ENCODE measurements around the gene NNAT. TPM values are rescaled to one million over a fixed set of nuclear protein-coding genes. Genes with fewer than 3 reads are reported as not detected.
"Not testable (repeated sequence)": the region's sequence is repeated elsewhere in the genome, so short reads cannot be mapped to it uniquely, and the experiment has no call there.

Gene NNAT
- total and polyA plus RNA-seq, 4 experiments from 2014 or later = not detected

- Mint-ChIP-seq H3K27me3 (peaks cover 5 to 12% of the 10 kb centered on the region in 2 donors), H3K27ac (no peak overlapping the region)
- CTCF ChIA-PET (ENCODE audit: partially characterized antibody) = interaction anchor here (0.8 to 10.1 kb wide), 10 partner anchors 11 to 342 kb away, joined by 3 to 180 read pairs (median 3); no protein-coding TSS in a partner anchor
Observed at GRCh38 chr20:37535443-37536132, 14.5 kb downstream of the NNAT start.

GRCh38 chr20:37537505-37537904 lies 16.5 kb downstream of the NNAT start:
- Mint-ChIP-seq H3K27ac (no peak overlapping the region), H3K4me3 (no peak overlapping the region), H3K9me3 (no peaks in the 10 kb centered on the region), H3K27me3 (peaks cover 5 to 13% of the 10 kb centered on the region in 2 donors), H3K36me3 (no peaks in the 10 kb centered on the region), H3K4me1 (peaks cover 0 to 5% (median 3%) of the 10 kb centered on the region in 4 donors)
- ChIA-PET CTCF (ENCODE audit: partially characterized antibody) (interaction anchor here (0.9 to 1.9 kb wide), 5 partner anchors 9 to 342 kb away, joined by 3 to 8 read pairs (median 3); no protein-coding TSS in a partner anchor), POLR2A (ENCODE audit: partially characterized antibody) (no interaction called here)
- H3K4me3 ChIP-seq (ENCODE audit: low read length in 2 of 2) = no peak overlapping the region
- no peaks in the 10 kb centered on the region for H3K9me3 ChIP-seq (ENCODE audit: control insufficient read depth in 1 of 2, low read length in 2 of 2)
- no peaks in the 10 kb centered on the region for H3K4me1 ChIP-seq (ENCODE audit: insufficient read depth, low read length)
- no peaks in the 10 kb centered on the region for H3K27me3 ChIP-seq (ENCODE audit: insufficient read depth, low read length)
- no peak overlapping the region for H3K27ac ChIP-seq (ENCODE audit: low read depth, low read length)
- no peaks in the 10 kb centered on the region for H3K36me3 ChIP-seq (ENCODE audit: insufficient read depth, low read length)
- no peak for DNase-seq
- intact Hi-C loops (cut with micrococcal nuclease) = no loop called here

More at GRCh38 chr20:37535443-37536132, 14.5 kb downstream of the NNAT start:
- no peaks in the 10 kb centered on the region for H3K27me3 ChIP-seq (ENCODE audit: insufficient read depth, low read length)
- H3K4me3 ChIP-seq (ENCODE audit: low read length in 2 of 2) = no peak overlapping the region
- Mint-ChIP-seq H3K4me1 (peaks cover 0 to 5% (median 3%) of the 10 kb centered on the region in 4 donors), H3K4me3 (no peak overlapping the region), H3K9me3 (no peaks in the 10 kb centered on the region), H3K36me3 (no peaks in the 10 kb centered on the region)
- H3K36me3 ChIP-seq (ENCODE audit: insufficient read depth, low read length) = no peaks in the 10 kb centered on the region
- H3K4me1 ChIP-seq (ENCODE audit: insufficient read depth, low read length) = no peaks in the 10 kb centered on the region
- no peaks in the 10 kb centered on the region for H3K9me3 ChIP-seq (ENCODE audit: control insufficient read depth in 1 of 2, low read length in 2 of 2)
- no peak overlapping the region for H3K27ac ChIP-seq (ENCODE audit: low read depth, low read length)
- DNase-seq = no peak
- intact Hi-C loops (cut with micrococcal nuclease) = no loop called here
- POLR2A ChIA-PET (ENCODE audit: partially characterized antibody) = no interaction called here

- Mint-ChIP-seq H3K27ac (no peak overlapping the region), H3K9me3 (no peaks in the 10 kb centered on the region), H3K4me3 (no peak overlapping the region), H3K36me3 (no peaks in the 10 kb centered on the region), H3K27me3 (peaks cover 5 to 13% of the 10 kb centered on the region in 2 donors), H3K4me1 (peaks cover 0 to 5% (median 3%) of the 10 kb centered on the region in 4 donors)
- Histone ChIP-seq H3K27ac (ENCODE audit: low read depth, low read length) (no peak overlapping the region), H3K36me3 (ENCODE audit: insufficient read depth, low read length) (no peaks in the 10 kb centered on the region), H3K27me3 (ENCODE audit: insufficient read depth, low read length) (no peaks in the 10 kb centered on the region), H3K9me3 (ENCODE audit: control insufficient read depth in 1 of 2, low read length in 2 of 2) (no peaks in the 10 kb centered on the region), H3K4me1 (ENCODE audit: insufficient read depth, low read length) (no peaks in the 10 kb centered on the region), H3K4me3 (ENCODE audit: low read length in 2 of 2) (no peak overlapping the region)
- DNase-seq = no peak
- CTCF ChIA-PET (ENCODE audit: partially characterized antibody) = interaction anchor here (0.9 to 1.9 kb wide), 7 partner anchors 9 to 346 kb away, joined by 3 to 8 read pairs (median 3); no protein-coding TSS in a partner anchor
- intact Hi-C loops (cut with micrococcal nuclease) = no loop called here
- POLR2A ChIA-PET (ENCODE audit: partially characterized antibody) = no interaction called here
Observed at GRCh38 chr20:37538003-37538402, 17.0 kb downstream of the NNAT start.

DNA sequence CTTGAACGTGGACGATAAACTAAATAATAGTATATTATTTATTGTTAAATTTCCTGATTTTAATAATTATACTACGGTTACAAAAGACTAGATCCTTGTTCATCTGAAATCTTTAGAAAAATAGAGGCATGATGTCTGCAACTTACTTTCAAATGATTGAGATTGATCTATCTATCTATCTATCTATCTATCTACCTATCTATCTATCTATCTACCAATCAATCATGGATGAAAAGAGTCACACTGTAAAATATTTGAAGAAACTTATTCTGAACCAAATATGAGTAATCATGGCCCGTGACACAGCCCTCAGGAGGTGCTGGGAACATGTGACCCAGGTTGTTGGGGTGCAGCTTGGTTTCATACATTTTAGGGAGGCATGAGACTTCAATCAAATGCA lies 18.4 kb downstream of the NNAT start:
- H3K9me3 Mint-ChIP-seq = no peaks in the 10 kb centered on the region
- Histone ChIP-seq H3K4me3 (ENCODE audit: low read length in 2 of 2) (no peak overlapping the region), H3K4me1 (ENCODE audit: insufficient read depth, low read length) (no peaks in the 10 kb centered on the region), H3K27me3 (ENCODE audit: insufficient read depth, low read length) (no peaks in the 10 kb centered on the region), H3K9me3 (ENCODE audit: control insufficient read depth in 1 of 2, low read length in 2 of 2) (no peaks in the 10 kb centered on the region), H3K27ac (ENCODE audit: low read depth, low read length) (no peak overlapping the region), H3K36me3 (ENCODE audit: insufficient read depth, low read length) (no peaks in the 10 kb centered on the region)
- intact Hi-C loops (cut with micrococcal nuclease) = no loop called here
- POLR2A ChIA-PET (ENCODE audit: partially characterized antibody) = no interaction called here
- H3K27me3 Mint-ChIP-seq = peaks cover 5 to 11% of the 10 kb centered on the region in 2 donors
- DNase-seq = no peak
- no peak overlapping the region for H3K4me3 Mint-ChIP-seq
- H3K36me3 Mint-ChIP-seq = no peaks in the 10 kb centered on the region
- no peak overlapping the region for H3K27ac Mint-ChIP-seq
- peaks cover 0 to 3% (median 3%) of the 10 kb centered on the region in 4 donors for H3K4me1 Mint-ChIP-seq
- CTCF ChIA-PET (ENCODE audit: partially characterized antibody) = interaction anchor here (1.6 kb wide), 1 partner anchor 348 kb away, joined by 5 read pairs; no protein-coding TSS in a partner anchor

DNA sequence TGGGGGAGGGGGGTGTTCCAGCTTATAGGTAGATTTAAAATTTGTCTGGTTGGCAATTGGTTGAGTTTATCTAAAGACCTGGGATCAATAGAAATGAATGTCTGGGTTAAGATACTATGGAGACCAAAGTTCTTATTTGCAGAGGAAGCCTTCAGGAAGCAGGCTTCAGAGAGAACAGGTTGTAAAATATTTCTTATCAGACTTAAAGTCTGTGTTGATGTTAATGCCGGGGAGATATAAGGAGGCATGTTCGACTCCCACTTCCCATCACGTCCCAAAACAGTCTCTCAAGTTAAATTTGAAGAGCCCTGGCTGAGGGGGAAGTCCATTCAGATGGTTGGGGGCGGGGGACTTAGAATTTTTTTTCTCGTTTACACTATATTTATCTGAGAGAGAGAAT lies 19.0 kb downstream of the NNAT start:
- no peaks in the 10 kb centered on the region for H3K9me3 Mint-ChIP-seq
- Histone ChIP-seq H3K9me3 (ENCODE audit: control insufficient read depth in 1 of 2, low read length in 2 of 2) (no peaks in the 10 kb centered on the region), H3K4me1 (ENCODE audit: insufficient read depth, low read length) (no peaks in the 10 kb centered on the region), H3K36me3 (ENCODE audit: insufficient read depth, low read length) (no peaks in the 10 kb centered on the region), H3K4me3 (ENCODE audit: low read length in 2 of 2) (no peak overlapping the region), H3K27ac (ENCODE audit: low read depth, low read length) (no peak overlapping the region), H3K27me3 (ENCODE audit: insufficient read depth, low read length) (no peaks in the 10 kb centered on the region)
- H3K27me3 Mint-ChIP-seq = peaks cover 5 to 9% of the 10 kb centered on the region in 2 donors
- ChIA-PET POLR2A (ENCODE audit: partially characterized antibody) (no interaction called here), CTCF (ENCODE audit: partially characterized antibody) (no interaction called here)
- intact Hi-C loops (cut with micrococcal nuclease) = no loop called here
- no peaks in the 10 kb centered on the region for H3K4me1 Mint-ChIP-seq
- no peak overlapping the region for H3K4me3 Mint-ChIP-seq
- H3K36me3 Mint-ChIP-seq = no peaks in the 10 kb centered on the region
- no peak overlapping the region for H3K27ac Mint-ChIP-seq
- no peak for DNase-seq

- H3K27ac ChIP-seq (ENCODE audit: low read depth, low read length); H3K27ac Mint-ChIP-seq; DNase-seq; intact Hi-C loops (cut with micrococcal nuclease); H3K4me1 ChIP-seq (ENCODE audit: insufficient read depth, low read length); H3K4me1 Mint-ChIP-seq; POLR2A ChIA-PET (ENCODE audit: partially characterized antibody); H3K9me3 Mint-ChIP-seq; H3K27me3 Mint-ChIP-seq; H3K9me3 ChIP-seq (ENCODE audit: control insufficient read depth in 1 of 2, low read length in 2 of 2); H3K4me3 Mint-ChIP-seq; H3K36me3 Mint-ChIP-seq; H3K4me3 ChIP-seq (ENCODE audit: low read length in 2 of 2); H3K27me3 ChIP-seq (ENCODE audit: insufficient read depth, low read length); H3K36me3 ChIP-seq (ENCODE audit: insufficient read depth, low read length): not testable (repeated sequence)
- CTCF ChIA-PET (ENCODE audit: partially characterized antibody) = interaction anchor here (0.6 to 1.6 kb wide), 4 partner anchors 156 to 351 kb away, joined by 3 to 7 read pairs (median 3); no protein-coding TSS in a partner anchor
Observed at GRCh38 chr20:37540838-37541237, 19.8 kb downstream of the NNAT start.

DNA sequence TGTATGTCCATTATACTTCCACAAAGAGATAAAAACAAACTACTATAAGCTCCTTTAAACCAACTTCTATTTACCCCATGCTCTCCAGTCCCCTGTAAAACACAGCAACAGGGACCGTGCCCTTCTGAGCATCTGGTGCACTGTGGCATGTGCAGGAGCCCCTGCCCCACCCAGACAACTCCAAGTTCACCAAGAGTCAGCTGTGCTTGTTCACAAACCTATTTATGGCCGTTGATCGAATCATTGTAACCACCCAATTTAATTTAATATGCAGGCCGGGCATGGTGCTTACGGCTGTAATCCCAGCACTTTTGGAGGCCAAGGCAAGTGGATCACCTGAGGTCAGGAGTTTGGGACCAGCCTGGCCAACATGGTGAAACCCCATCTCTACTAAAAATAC lies 20.3 kb downstream of the NNAT start:
- Mint-ChIP-seq H3K27me3 (peaks cover 7 to 8% of the 10 kb centered on the region in 2 donors), H3K27ac (peak overlapping the region in 1 of 7 donors; percentile 19), H3K4me3 (no peak overlapping the region), H3K9me3 (no peaks in the 10 kb centered on the region), H3K4me1 (no peaks in the 10 kb centered on the region), H3K36me3 (no peaks in the 10 kb centered on the region)
- Histone ChIP-seq H3K9me3 (ENCODE audit: control insufficient read depth in 1 of 2, low read length in 2 of 2) (no peaks in the 10 kb centered on the region), H3K36me3 (ENCODE audit: insufficient read depth, low read length) (no peaks in the 10 kb centered on the region), H3K4me3 (ENCODE audit: low read length in 2 of 2) (no peak overlapping the region), H3K27me3 (ENCODE audit: insufficient read depth, low read length) (no peaks in the 10 kb centered on the region), H3K27ac (ENCODE audit: low read depth, low read length) (no peak overlapping the region), H3K4me1 (ENCODE audit: insufficient read depth, low read length) (no peaks in the 10 kb centered on the region)
- CTCF ChIA-PET (ENCODE audit: partially characterized antibody) = interaction anchor here (0.6 to 1.6 kb wide), 4 partner anchors 156 to 351 kb away, joined by 3 to 7 read pairs (median 3); no protein-coding TSS in a partner anchor
- intact Hi-C loops (cut with micrococcal nuclease) = no loop called here
- POLR2A ChIA-PET (ENCODE audit: partially characterized antibody) = no interaction called here
- DNase-seq = no peak
